Measurements from ENCODE around the gene FAT3. TPM values are rescaled to one million over a fixed set of nuclear protein-coding genes. Genes with fewer than 3 reads are reported as not detected.

Gene FAT3
- total and polyA plus RNA-seq, 9 donors: 0.39 to 2.8 (median 0.92) TPM

DNA sequence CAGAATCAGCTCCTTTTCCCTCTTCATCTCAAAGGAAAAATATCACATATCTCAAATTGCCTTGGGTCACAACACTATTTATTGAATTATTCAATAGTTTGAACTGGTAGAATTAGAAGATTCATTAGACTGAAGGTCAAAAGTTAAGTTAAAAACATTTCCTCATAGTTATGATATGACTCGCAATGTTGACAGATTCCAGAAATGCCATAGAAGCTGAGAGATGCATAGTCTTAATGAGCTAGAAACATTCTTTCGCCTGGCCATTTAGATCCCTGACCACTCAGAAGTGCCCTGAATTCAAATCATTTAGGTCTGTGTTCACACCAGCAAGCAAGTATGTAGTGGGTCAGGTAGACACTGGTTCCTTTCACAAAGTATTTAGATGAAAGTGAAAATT is 44.4 kb downstream of the FAT3 start:
- Histone ChIP-seq H3K9me3 (no peaks in the 10 kb centered on the region), H3K36me3 (no peaks in the 10 kb centered on the region), H3K27me3 (no peaks in the 10 kb centered on the region), H3K4me3 (no peak overlapping the region), H3K27ac (no peak overlapping the region), H3K4me1 (ENCODE audit: insufficient read depth) (no peaks in the 10 kb centered on the region)
- DNase-seq: no peak
- TF ChIP-seq POLR2A (IDR thresholded peaks at IDR 0.05): no peak
- TF ChIP-seq, protein P1, sequence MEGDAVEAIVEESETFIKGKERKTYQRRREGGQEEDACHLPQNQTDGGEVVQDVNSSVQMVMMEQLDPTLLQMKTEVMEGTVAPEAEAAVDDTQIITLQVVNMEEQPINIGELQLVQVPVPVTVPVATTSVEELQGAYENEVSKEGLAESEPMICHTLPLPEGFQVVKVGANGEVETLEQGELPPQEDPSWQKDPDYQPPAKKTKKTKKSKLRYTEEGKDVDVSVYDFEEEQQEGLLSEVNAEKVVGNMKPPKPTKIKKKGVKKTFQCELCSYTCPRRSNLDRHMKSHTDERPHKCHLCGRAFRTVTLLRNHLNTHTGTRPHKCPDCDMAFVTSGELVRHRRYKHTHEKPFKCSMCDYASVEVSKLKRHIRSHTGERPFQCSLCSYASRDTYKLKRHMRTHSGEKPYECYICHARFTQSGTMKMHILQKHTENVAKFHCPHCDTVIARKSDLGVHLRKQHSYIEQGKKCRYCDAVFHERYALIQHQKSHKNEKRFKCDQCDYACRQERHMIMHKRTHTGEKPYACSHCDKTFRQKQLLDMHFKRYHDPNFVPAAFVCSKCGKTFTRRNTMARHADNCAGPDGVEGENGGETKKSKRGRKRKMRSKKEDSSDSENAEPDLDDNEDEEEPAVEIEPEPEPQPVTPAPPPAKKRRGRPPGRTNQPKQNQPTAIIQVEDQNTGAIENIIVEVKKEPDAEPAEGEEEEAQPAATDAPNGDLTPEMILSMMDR (IDR thresholded peaks at IDR 0.05): no peak
- TF ChIP-seq EP300 (IDR thresholded peaks at IDR 0.05): no peak
- WGBS, 3 donors: 24 to 57% (median 30%) methylated on average over 2 of the region's 2 CpGs
- intact Hi-C loops (cut with DNase I): no loop called here

DNA sequence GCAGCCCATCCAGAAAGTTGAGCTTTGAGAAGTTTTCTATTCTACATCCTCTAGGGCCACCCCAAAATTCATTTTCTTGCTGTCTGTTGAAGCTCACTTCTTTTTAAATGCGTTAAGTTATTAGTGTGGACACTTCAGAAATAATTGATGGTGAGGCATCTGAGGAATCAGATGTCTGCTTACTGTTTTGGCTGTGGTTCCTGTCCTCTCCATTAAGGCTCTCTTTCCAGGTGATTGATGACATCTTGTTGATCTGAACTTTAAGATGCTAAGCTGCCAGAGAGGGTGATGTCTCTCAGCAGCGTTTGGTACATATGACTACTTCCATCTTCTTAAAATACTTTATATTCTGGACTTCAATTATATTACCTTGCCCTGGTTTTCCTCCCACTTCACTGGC is 45.2 kb downstream of the FAT3 start:
- TF ChIP-seq, protein P1 (IDR thresholded peaks at IDR 0.05): no peak
- no peak for TF ChIP-seq POLR2A (IDR thresholded peaks at IDR 0.05)
- TF ChIP-seq EP300 (IDR thresholded peaks at IDR 0.05): no peak
- intact Hi-C loops (cut with DNase I): no loop called here
- Histone ChIP-seq H3K36me3 (no peaks in the 10 kb centered on the region), H3K4me1 (ENCODE audit: insufficient read depth) (no peaks in the 10 kb centered on the region), H3K9me3 (no peaks in the 10 kb centered on the region), H3K27me3 (no peaks in the 10 kb centered on the region), H3K4me3 (no peak overlapping the region), H3K27ac (no peak overlapping the region)
- 73 to 87% (median 82%) methylated on average over 2 of the region's 2 CpGs for WGBS, 3 donors
- no peak for DNase-seq

DNA sequence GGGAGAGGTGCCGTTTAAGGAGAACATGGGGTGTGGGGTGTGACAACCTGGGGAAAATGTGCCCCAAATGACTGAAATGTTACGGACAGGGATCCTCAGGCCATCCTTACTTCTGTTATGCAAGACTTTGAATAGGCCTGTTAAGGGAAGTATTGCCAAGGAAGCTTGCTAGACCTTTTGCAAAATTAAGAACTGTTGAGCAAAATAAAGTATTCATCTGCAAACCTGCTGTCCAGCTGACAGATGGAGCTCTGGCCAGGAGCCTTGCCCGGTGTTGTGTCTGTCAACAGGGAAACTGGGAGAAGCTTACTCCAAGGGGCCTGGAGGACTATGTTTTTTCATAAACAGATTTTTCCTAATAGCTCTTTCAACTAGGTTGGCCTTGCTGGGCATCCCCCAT is 48.0 kb downstream of the FAT3 start:
- DNase-seq: no peak
- H3K36me3 ChIP-seq: no peaks in the 10 kb centered on the region
- 55 to 78% (median 65%) methylated on average over 3 of the region's 3 CpGs for WGBS, 3 donors

More for the DNA sequence above, 48.0 kb downstream of the FAT3 start:
- H3K27me3 ChIP-seq: no peaks in the 10 kb centered on the region
- H3K9me3 ChIP-seq: no peaks in the 10 kb centered on the region
- H3K27ac ChIP-seq: no peak overlapping the region
- H3K4me1 ChIP-seq (ENCODE audit: insufficient read depth): no peaks in the 10 kb centered on the region
- no peak overlapping the region for H3K4me3 ChIP-seq
- intact Hi-C loops (cut with DNase I): no loop called here
- TF ChIP-seq POLR2A (IDR thresholded peaks at IDR 0.05): no peak

Measured in ovary (tissue), 9 donors.